HL-60/S4 (cell line): ENCODE measurements around the gene ZNF606.

Experiments
- in situ Hi-C: fragments of 300-500 bp; cut with MboI; formaldehyde crosslinking; loops from 2 replicates; pipeline ENCODE4 v1.14.3; 2022; ENCODE audit warnings: low sequenced_read_pairs

Gene ZNF606

DNA sequence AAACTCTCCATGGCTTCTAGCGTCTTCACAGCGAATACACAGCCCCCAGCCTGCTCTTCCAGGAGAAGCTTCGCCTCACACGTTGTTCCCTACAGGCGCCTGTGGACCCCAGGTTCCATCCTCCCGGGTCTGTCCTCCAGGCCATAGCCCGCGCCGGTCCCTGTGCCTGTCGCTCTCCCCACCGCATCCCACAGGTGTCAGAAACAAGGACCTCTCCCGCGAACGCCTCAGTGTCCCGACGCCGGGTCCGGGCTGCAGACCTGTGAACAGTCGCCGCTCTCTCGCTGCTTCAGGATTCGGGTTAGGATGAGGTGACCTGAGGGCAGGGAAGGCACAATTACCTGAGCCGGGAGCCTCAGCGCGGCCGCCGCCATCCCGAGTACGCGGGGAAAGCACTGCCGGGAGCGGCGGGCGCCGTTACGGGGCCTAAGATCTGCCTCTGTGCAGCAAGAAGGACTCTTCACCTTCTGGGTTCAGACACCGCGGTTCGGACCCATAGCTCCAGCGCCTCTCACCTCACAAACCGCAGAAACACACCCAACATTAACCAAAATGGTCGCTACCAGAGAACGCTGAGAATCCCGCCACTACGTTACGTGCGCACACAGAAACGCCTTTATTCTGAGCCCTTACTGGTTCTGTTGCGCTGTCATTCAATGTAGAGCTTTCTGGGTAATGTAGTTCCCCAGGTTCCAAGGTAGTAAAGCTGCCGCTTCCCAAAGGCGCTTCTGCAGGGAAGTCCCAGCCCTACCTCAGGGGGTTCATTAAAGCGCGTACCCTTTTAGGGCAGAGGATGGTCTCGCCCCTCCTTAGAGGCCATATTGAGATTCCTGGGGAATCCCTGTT, 67.6 kb downstream of the ZNF606 start, which contains the start of gene ZNF418:
ZNF418 (minus strand) TSS at position 583 of the 846 bp plus-strand sequence. CDS start 1,580 bp downstream, outside the sequence.
- in situ Hi-C loops, result no loop called here

DNA sequence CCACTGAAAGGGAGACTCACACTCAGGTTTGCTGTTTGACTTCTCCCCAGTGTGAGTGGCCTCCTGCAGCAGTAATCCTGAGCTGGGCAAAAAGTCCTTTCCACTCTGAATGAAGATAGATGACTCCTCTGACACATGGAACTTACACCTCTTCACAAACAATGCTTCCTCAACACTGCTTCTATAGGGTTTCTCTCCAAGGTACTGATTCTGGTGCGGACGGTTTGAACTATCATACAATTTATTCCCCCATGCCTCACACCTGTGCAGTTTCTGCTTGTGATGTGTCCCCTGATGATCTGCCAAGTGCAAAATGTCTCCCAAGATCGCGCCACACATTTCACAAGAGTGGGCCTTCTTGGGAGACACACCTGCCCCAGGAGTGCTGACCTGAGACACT, 75.0 kb downstream of the ZNF606 start:
- in situ Hi-C loops, result no loop called here
